Liver (tissue), 3 donors: ENCODE data around the gene C2.

Experiments used
- ATF3 ChIP-seq: IDR thresholded peaks from 2 replicates; pipeline ENCODE4 v1.6.1; 2016; ENCODE audit warnings: antibody characterized with exemption
- CTCF ChIP-seq: fragments of 150-350 bp; IDR thresholded peaks from 2 replicates; pipeline ENCODE4 v1.5.1; 2017; ENCODE audit warnings: improper control_type of control experiment, low read depth, low read length; ENCODE audit not compliant: missing input control
- EGR1 ChIP-seq, 2 donors: IDR thresholded peaks; 2 replicates each; pipeline ENCODE4 v1.6.1; 2016 to 2018; ENCODE audit warnings: antibody characterized with exemption in 2 of 2, low read depth in 2 of 2
- MAX ChIP-seq: IDR thresholded peaks from 2 replicates; pipeline ENCODE4 v1.6.1; 2016; ENCODE audit warnings: antibody characterized with exemption
- RAD21 ChIP-seq, 2 donors: IDR thresholded peaks; 2 replicates each; pipeline ENCODE4 v1.6.1; 2016; ENCODE audit warnings: antibody characterized with exemption in 2 of 2, mild to moderate bottlenecking in 2 of 2
- SP1 ChIP-seq: IDR thresholded peaks from 2 replicates; pipeline ENCODE4 v1.6.1; 2018; ENCODE audit warnings: antibody characterized with exemption, mild to moderate bottlenecking
- TAF1 ChIP-seq: conservative IDR thresholded peaks from 2 replicates; pipeline ENCODE4 v1.6.1; 2016; ENCODE audit warnings: antibody characterized with exemption, mild to moderate bottlenecking
- donor health status: healthy.
- donor health status: healthy.

- TF ChIP-seq SP1: no peak
- TF ChIP-seq RAD21 (IDR thresholded peaks at IDR 0.05): no peak
- no peak for TF ChIP-seq CTCF
- TF ChIP-seq TAF1: no peak
- TF ChIP-seq MAX: no peak
- TF ChIP-seq EGR1 (IDR thresholded peaks at IDR 0.05; ENCODE audit: low read depth in 2 of 2): no peak
- TF ChIP-seq ATF3: no peak
Observed at GRCh38 chr6:31945154-31945506, 17.6 kb downstream of the C2 start.
